Spinal cord (tissue), 10 donors: ENCODE data around the gene ADGRV1. TPM values are rescaled to one million over a fixed set of nuclear protein-coding genes. Genes with fewer than 3 reads are reported as not detected.
A peak's percentile ranks its signal among the peaks of the same experiment; 100 is the strongest.

Source experiments
- DNase-seq, 6 donors: peaks; one replicate each; pipeline versions ENCODE4 v3.0.0 to v3.0.0-alpha.2; 2013 to 2015; ENCODE audit warnings: low spot score in 6 of 6, low read depth in 4 of 6
- H3K27ac ChIP-seq: one replicate; pipeline ENCODE4 v1.5.1; 2013; ENCODE audit warnings: low read depth, low read length, control low read depth
- H3K27me3 ChIP-seq: one replicate; pipeline ENCODE4 v1.6.1; 2013; ENCODE audit warnings: low read length; ENCODE audit not compliant: control insufficient read depth, insufficient read depth
- H3K36me3 ChIP-seq: one replicate; pipeline ENCODE4 v1.6.1; 2013; ENCODE audit warnings: low read length; ENCODE audit not compliant: control insufficient read depth, insufficient read depth
- H3K4me1 ChIP-seq: one replicate; pipeline ENCODE4 v1.6.1; 2013; ENCODE audit warnings: low read length; ENCODE audit not compliant: control insufficient read depth, insufficient read depth
- H3K4me3 ChIP-seq: one replicate; pipeline ENCODE4 v1.5.1; 2013; ENCODE audit warnings: low read depth, low read length, control low read depth
- H3K9me3 ChIP-seq: one replicate; pipeline ENCODE4 v1.6.1; 2013; ENCODE audit warnings: low read length; ENCODE audit not compliant: control insufficient read depth, insufficient read depth
- WGBS: methylation state at CpG from one replicate; pipeline ENCODE4 v1.1.5; 2013; ENCODE audit warnings: missing lambda C conversion rate; ENCODE audit not compliant: insufficient coverage; 5-methylcytosine and 5-hydroxymethylcytosine counted together
- polyA plus RNA-seq, 2 donors: library from polyadenylated mRNA; unstranded; fragments of 120-200 nt; gene quantifications; one replicate each; pipeline ENCODE4 v1.2.1, GENCODE V29; 2013; ENCODE audit not compliant: insufficient read length in 2 of 2
- total RNA-seq, 2 donors: library from RNA; depleted of rRNA in 1 of 2; stranded (reverse); fragments of 120-200 nt in 1 of 2; fragments of >200 nt in 1 of 2; gene quantifications; one replicate each; pipeline versions ENCODE4 v1.2.3 to v1.2.4, GENCODE V29; 2013 to 2014
- donor health status: healthy.

ADGRV1 gene
- total and polyA plus RNA-seq, 4 donors, result 72.0 to 180 (median 108) TPM

GRCh38 chr5:91144491-91145332 is 586.1 kb downstream of the ADGRV1 start:
- Histone ChIP-seq H3K36me3 (peaks cover 9% of the 10 kb centered on the region), H3K4me1 (peaks cover 18% of the 10 kb centered on the region), H3K9me3 (no peaks in the 10 kb centered on the region), H3K27ac (peak overlapping the region; percentile 50), H3K27me3 (no peaks in the 10 kb centered on the region), H3K4me3 (no peak overlapping the region)
- WGBS, result 0% methylated on average over 1 of the region's 5 CpGs
- DNase-seq, result peak in 1 of 6 donors; percentile 45

GRCh38 chr5:91145333-91145620 is 586.7 kb downstream of the ADGRV1 start:
- Histone ChIP-seq H3K4me3 (no peak overlapping the region), H3K36me3 (peaks cover 9% of the 10 kb centered on the region), H3K27ac (peak overlapping the region; percentile 50), H3K27me3 (no peaks in the 10 kb centered on the region), H3K4me1 (peaks cover 18% of the 10 kb centered on the region), H3K9me3 (no peaks in the 10 kb centered on the region)
- no CpG with 5 or more reads among the region's 2 CpGs for WGBS
- DNase-seq, result no peak

DNA sequence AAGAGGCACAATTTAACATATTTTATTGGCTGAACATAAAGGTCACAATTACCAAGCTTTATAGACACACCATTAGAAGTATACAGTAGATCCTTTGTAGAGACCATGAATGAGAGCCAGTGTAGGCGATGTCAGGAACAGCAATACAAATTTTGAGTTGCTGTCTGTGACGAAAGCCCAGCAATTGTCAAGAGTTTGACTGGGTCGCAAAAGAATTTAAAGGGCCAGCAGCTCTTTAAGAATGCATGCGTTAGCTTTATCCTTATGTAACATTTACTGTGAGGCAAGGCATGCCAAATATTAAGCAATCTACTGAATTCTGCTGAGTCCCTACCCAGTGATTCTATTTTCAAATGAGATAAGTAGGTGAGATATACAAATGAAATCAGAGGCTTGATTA is 587.6 kb downstream of the ADGRV1 start:
- peak overlapping the region; percentile 50 for H3K27ac ChIP-seq
- 54% methylated on average over 3 of the region's 4 CpGs for WGBS
- H3K4me1 ChIP-seq, result peaks cover 18% of the 10 kb centered on the region

DNA sequence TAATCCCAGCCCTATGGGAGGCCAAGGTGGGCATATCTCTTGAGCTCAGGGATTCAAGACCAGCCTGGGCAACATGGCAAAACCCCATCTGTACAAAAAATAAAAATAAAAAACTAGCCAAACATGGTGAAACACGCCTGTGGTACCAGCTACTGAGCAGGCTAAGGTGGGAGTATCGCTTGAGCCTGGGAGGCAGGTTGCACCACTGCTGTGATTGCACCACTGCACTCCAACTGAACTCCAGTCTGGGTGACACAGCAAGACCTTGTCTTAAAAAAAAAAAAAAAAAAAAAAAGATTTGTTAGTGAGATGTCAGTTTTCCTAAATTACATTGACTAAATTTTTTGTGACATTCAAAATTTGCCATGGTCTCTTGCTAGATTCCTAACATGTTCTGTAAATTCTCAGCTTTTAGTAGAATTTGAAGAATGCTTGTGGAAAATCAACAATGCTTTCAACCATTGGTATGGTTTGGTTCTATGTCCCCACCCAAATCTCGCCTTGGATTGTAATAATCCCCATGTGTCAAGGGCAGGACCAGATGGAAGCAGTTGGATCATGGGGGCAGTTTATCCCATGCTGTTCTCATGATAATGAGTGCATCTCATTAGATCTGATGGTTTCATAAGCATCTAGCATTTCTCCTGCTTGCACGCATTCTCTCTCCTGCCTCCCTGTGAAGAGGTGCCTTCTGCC is 588.5 kb downstream of the ADGRV1 start:
- DNase-seq, result no peak
- 100% methylated on average over 4 of the region's 4 CpGs for WGBS
- Histone ChIP-seq H3K36me3 (peaks cover 9% of the 10 kb centered on the region), H3K4me1 (peaks cover 18% of the 10 kb centered on the region), H3K27ac (peak overlapping the region; percentile 4), H3K9me3 (no peaks in the 10 kb centered on the region), H3K4me3 (no peak overlapping the region), H3K27me3 (no peaks in the 10 kb centered on the region)

More for the DNA sequence above, 587.6 kb downstream of the ADGRV1 start:
- Histone ChIP-seq H3K27me3 (no peaks in the 10 kb centered on the region), H3K36me3 (peaks cover 9% of the 10 kb centered on the region), H3K4me3 (no peak overlapping the region), H3K9me3 (no peaks in the 10 kb centered on the region)
- DNase-seq, result peak in 2 of 6 donors; percentile 37 to 47

- no peak for DNase-seq
- H3K27ac ChIP-seq, result no peak overlapping the region
- no CpG with 5 or more reads among the region's 1 CpG for WGBS
Measured at GRCh38 chr5:91150234-91150633, 591.6 kb downstream of the ADGRV1 start.

DNA sequence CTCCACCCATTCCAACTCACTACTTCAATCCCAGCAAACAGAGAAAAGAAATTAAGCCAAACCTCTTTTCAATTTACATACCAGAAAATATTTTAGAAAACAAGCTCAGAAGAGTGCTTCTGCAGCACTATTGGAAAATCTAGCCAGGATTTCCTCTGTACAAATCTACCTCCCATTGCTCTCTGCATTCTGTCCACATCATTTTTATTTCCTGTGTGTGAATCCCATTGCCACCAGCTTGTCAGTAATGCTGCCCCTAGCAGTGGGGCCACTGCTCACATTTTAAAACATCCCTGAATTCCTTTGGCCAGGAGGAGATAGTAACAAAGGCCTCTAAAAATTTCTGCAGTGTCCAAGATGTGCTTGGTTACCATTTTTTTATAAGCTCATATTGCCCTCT is 592.0 kb downstream of the ADGRV1 start:
- no peak for DNase-seq
- no peaks in the 10 kb centered on the region for H3K27me3 ChIP-seq
- no peaks in the 10 kb centered on the region for H3K9me3 ChIP-seq
- H3K4me3 ChIP-seq, result no peak overlapping the region
- peaks cover 3% of the 10 kb centered on the region for H3K36me3 ChIP-seq
- H3K4me1 ChIP-seq, result no peaks in the 10 kb centered on the region
- H3K27ac ChIP-seq, result no peak overlapping the region

More at GRCh38 chr5:91150234-91150633, 591.6 kb downstream of the ADGRV1 start:
- H3K4me3 ChIP-seq, result no peak overlapping the region
- H3K36me3 ChIP-seq, result peaks cover 3% of the 10 kb centered on the region
- no peaks in the 10 kb centered on the region for H3K4me1 ChIP-seq
- no peaks in the 10 kb centered on the region for H3K27me3 ChIP-seq
- no peaks in the 10 kb centered on the region for H3K9me3 ChIP-seq

DNA sequence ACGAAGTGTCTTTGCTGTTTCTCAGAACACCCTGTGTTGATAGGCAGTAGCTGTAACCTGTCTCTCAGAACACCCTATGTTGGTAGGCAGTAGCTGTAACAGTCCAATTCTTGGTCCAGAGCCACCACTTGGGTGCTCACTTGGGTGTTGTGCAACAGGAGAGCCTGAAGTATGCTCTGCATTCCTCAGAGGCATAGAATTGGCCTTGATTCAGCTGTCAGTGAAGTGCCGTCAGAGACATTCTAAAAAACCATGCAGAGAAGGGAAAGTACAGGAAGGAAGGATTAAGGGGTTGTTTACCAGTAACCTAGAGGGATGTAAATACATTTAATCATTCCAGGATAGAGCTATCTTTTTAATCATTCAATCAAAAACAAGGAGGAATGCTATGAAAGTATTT is 593.4 kb downstream of the ADGRV1 start:
- WGBS, result 80% methylated on average over 2 of the region's 2 CpGs
- Histone ChIP-seq H3K4me1 (no peaks in the 10 kb centered on the region), H3K27me3 (no peaks in the 10 kb centered on the region), H3K9me3 (no peaks in the 10 kb centered on the region), H3K27ac (no peak overlapping the region), H3K36me3 (peaks cover 3% of the 10 kb centered on the region), H3K4me3 (no peak overlapping the region)
- DNase-seq, result no peak

DNA sequence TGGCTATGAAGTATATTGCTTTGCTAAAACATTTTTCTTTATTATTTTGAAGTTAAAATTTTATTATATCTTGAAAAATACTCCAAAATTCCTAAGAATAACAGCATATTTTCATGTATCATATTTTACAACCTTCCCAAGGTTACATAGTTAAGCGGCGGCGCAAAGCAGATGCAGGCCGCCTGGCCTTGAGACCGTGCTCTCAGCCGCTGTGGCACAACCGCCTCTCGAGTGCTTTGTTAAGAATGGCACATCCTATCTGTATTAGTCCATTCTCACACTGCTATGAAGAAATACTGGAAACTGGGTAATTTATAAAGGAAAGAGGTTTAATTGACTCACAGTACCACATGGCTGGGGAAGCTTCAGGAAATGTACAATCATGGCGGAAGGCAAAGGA is 595.7 kb downstream of the ADGRV1 start:
- H3K27me3 ChIP-seq, result no peaks in the 10 kb centered on the region
- no peak overlapping the region for H3K27ac ChIP-seq
- H3K36me3 ChIP-seq, result peaks cover 3% of the 10 kb centered on the region
- WGBS, result 100% methylated on average over 6 of the region's 9 CpGs
- H3K4me3 ChIP-seq, result no peak overlapping the region
- no peaks in the 10 kb centered on the region for H3K4me1 ChIP-seq
- DNase-seq, result no peak
- no peaks in the 10 kb centered on the region for H3K9me3 ChIP-seq

DNA sequence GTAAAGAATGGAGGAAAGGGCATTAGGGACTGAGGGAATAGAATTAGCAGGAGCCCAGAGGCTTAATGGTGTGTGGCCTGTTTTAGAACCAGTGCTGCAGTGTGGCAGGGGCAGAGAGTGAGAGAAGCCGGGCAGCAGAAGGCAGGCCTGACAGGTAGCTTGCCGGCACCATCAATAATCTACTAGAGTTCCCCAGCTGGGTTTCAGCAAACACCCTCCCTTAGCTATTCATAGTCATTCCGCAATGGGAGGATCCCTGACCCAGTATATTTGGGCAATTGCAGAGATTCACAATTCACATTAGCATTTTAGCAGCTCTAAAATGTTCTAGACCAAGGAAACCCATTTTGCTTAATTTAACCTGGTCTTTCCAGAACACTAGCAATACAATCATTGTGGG is 596.7 kb downstream of the ADGRV1 start:
- H3K4me1 ChIP-seq, result no peaks in the 10 kb centered on the region
- peaks cover 3% of the 10 kb centered on the region for H3K36me3 ChIP-seq
- no peak overlapping the region for H3K27ac ChIP-seq
- H3K9me3 ChIP-seq, result no peaks in the 10 kb centered on the region
- H3K27me3 ChIP-seq, result no peaks in the 10 kb centered on the region
- no peak overlapping the region for H3K4me3 ChIP-seq
- no peak for DNase-seq
- whole genome bisulfite sequencing, result 76% methylated on average over 3 of the region's 3 CpGs

- no peaks in the 10 kb centered on the region for H3K27me3 ChIP-seq
- no peak overlapping the region for H3K4me3 ChIP-seq
- no peaks in the 10 kb centered on the region for H3K9me3 ChIP-seq
- no CpG with 5 or more reads among the region's 1 CpG for WGBS
- H3K36me3 ChIP-seq, result peaks cover 3% of the 10 kb centered on the region
- no peak overlapping the region for H3K27ac ChIP-seq
- no peak for DNase-seq
- no peaks in the 10 kb centered on the region for H3K4me1 ChIP-seq
Measured at GRCh38 chr5:91156242-91156641, 597.6 kb downstream of the ADGRV1 start.
